Measurements from ENCODE around the gene CCNF.

The CCNF gene

DNA sequence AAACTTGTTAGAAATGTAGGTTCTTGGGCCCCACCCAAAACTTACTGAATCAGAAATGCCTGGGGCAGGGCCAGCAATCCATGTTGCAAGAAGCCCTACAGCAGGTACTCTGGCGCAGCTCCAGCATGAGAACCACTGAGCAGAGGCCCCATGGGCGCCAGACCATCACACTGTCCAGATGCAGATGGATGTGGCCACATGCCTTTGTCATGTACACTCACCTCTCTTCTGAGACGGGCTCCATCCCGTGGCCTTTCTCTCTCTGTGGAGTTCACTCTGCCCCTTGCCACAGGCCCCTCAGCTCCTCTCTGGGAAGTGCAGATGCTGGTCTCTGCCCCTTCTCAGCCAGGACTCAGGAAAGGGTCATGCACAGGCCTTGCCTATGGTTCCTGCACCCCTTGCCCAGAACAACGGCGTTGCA lies 2.3 kb upstream of the CCNF start:
- no peak for TF ChIP-seq CTCF (IDR thresholded peaks at IDR 0.05; ENCODE audit: insufficient read depth, low read length, missing control alignments)
- no peak overlapping the region for H3K4me3 ChIP-seq (ENCODE audit: low read depth, low read length)
- POLR2A ChIA-PET, result no interaction called here
- DNase-seq (ENCODE audit: low read depth, low spot score), result no peak
- CTCF ChIA-PET, result interaction anchor here (1.5 to 4.2 kb wide), 6 partner anchors 9 to 87 kb away, joined by 5 to 17 read pairs (median 6); partner anchors contain the start of gene ABCA3

DNA sequence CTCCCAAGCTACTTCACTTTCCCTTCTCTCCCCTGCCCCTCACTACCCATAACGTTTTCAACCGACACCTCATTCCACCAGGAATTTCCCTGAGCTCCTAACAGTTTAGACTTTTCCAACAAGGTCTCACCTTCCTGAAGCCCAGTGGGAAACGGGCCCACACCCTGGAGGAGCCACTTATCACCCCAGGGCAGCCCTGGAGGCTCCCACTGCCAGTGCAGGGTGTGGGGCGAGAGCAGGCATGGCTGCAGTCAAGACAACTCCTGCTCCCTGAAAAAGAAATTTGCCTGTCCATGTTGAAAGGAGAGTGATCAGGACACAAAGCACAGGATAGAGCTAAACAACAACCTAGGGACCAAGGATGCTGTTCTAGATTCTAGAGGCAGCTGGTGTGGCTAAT lies 1.7 kb upstream of the CCNF start:
- CTCF ChIA-PET, result interaction anchor here (1.5 to 4.2 kb wide), 6 partner anchors 9 to 87 kb away, joined by 5 to 17 read pairs (median 6); partner anchors contain the start of gene ABCA3
- POLR2A ChIA-PET, result no interaction called here

DNA sequence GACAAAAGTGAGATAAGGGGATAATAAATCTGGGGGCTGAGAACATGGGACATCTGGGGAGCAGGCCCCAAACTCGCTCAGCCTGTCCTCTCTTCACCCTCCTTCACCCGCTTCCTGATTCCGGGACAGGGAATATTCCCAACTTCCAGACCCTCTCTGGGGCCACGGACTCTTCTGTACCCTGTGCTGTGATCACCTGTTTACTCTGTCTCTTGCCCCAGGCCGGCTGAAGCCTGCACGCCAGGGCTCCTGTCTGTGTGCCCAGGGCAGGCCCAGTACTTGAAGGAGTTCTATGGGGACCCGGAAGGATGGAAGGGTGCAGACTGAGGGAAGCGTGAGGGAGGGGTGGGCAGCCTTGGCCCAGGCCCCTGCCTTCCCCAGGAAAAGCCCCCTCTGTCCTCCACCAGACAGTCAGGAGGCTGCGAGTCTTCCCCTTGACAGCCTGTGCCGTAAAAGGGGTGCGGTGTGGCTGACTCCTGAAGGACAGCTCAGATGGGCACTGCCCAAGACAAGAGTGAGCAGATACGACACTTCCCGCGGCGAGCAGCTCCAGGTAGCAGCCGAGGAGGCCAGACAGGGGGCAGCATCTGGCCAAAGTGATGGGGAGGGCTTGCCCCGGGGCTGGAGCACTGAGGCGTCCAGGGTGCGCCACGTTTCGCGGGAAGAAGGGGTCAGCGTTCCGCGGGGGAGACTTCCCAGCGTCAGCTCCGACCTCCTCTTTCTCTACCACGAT lies 1.0 kb upstream of the CCNF start:
- no peak for DNase-seq (ENCODE audit: low read depth, low spot score)
- ChIA-PET POLR2A (interaction anchor here (0.7 kb wide), 1 partner anchor 39 kb away, joined by 4 read pairs; no protein-coding TSS in a partner anchor), CTCF (interaction anchor here (0.9 to 4.2 kb wide), 8 partner anchors 10 to 88 kb away, joined by 4 to 17 read pairs (median 6); partner anchors contain the start of gene ABCA3)
- peak overlapping the region; percentile 81 for H3K4me3 ChIP-seq (ENCODE audit: low read depth, low read length)
- TF ChIP-seq CTCF (IDR thresholded peaks at IDR 0.05; ENCODE audit: insufficient read depth, low read length, missing control alignments), result peak; percentile 41

More for the DNA sequence above, 1.7 kb upstream of the CCNF start:
- H3K4me3 ChIP-seq (ENCODE audit: low read depth, low read length), result no peak overlapping the region
- TF ChIP-seq CTCF (IDR thresholded peaks at IDR 0.05; ENCODE audit: insufficient read depth, low read length, missing control alignments), result no peak
- no peak for DNase-seq (ENCODE audit: low read depth, low spot score)

GRCh38 chr16:2428784-2429033 lies 538 bp upstream of the CCNF start:
- TF ChIP-seq CTCF (IDR thresholded peaks at IDR 0.05; ENCODE audit: insufficient read depth, low read length, missing control alignments), result no peak
- peak overlapping the region; percentile 81 for H3K4me3 ChIP-seq (ENCODE audit: low read depth, low read length)
- CTCF ChIA-PET, result interaction anchor here (0.5 to 4.2 kb wide), 9 partner anchors 11 to 88 kb away, joined by 3 to 17 read pairs (median 5); partner anchors contain the start of gene ABCA3
- DNase-seq (ENCODE audit: low read depth, low spot score), result no peak
- POLR2A ChIA-PET, result interaction anchor here (0.7 kb wide), 1 partner anchor 39 kb away, joined by 4 read pairs; no protein-coding TSS in a partner anchor

GRCh38 chr16:2429771-2430663 lies 770 bp downstream of the CCNF start:
- TF ChIP-seq CTCF (IDR thresholded peaks at IDR 0.05; ENCODE audit: insufficient read depth, low read length, missing control alignments), result peak; percentile 10
- POLR2A ChIA-PET, result interaction anchor here (0.6 to 1.0 kb wide), 2 partner anchors 8 to 161 kb away, joined by 3 to 4 read pairs; no protein-coding TSS in a partner anchor
- CTCF ChIA-PET, result interaction anchor here (0.6 to 4.2 kb wide), 18 partner anchors 8 to 90 kb away, joined by 3 to 17 read pairs (median 4); partner anchors contain the start of gene ABCA3

More at GRCh38 chr16:2429771-2430663, 770 bp downstream of the CCNF start:
- no peak for DNase-seq (ENCODE audit: low read depth, low spot score)
- peak overlapping the region; percentile 81 for H3K4me3 ChIP-seq (ENCODE audit: low read depth, low read length)

All from AG04449 (cell line).